ENCODE measurements around the gene ACAT2. TPM values are rescaled to one million over a fixed set of nuclear protein-coding genes. Genes with fewer than 3 reads are reported as not detected.
A peak's percentile ranks its signal among the peaks of the same experiment; 100 is the strongest.

ACAT2 gene
- polyA plus RNA-seq, 1 donor, result 22.8 TPM

DNA sequence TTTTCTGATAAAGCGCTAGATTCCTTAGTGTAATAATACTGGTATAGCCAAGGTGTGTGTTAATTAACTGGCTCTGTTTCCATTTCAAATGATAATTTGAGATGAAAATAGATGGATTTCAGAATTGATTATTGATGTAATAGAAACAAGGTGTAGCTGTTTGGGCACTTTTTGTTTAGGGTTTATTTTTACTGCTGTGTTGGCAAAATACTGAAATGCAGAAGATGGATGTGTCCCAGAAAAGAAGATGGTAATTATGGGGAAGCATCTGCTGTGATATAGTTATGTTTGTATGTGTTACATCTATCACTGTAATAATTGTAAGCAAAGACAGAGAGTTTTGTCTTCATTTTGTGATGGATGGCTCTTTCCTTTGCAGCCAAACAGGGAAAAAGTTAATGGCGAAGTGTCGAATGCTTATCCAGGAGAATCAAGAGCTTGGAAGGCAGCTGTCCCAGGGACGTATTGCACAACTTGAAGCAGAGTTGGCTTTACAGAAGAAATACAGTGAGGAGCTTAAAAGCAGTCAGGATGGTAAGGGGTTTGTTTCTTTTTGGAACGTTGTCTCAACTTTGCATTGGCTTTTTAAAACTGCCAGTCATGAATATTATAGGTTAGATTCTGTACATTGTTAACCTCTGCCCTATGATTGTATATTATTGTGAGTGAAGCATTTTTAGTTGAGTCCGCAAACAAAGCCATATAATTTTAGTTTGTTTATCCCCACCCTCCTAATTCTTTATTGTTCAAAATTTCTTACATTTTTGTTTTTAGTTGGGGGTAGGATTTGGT lies 8.6 kb upstream of the ACAT2 start:
- Histone ChIP-seq H3K36me3 (ENCODE audit: control insufficient read depth, insufficient read depth, low read length) (peaks cover 65% of the 10 kb centered on the region), H3K27me3 (ENCODE audit: control insufficient read depth, insufficient read depth, low read length) (no peaks in the 10 kb centered on the region), H3K4me1 (ENCODE audit: control insufficient read depth, insufficient read depth, low read length) (no peaks in the 10 kb centered on the region), H3K27ac (ENCODE audit: low read length) (no peak overlapping the region), H3K4me3 (ENCODE audit: low read length) (no peak overlapping the region), H3K9me3 (ENCODE audit: control insufficient read depth, low read depth, low read length) (no peaks in the 10 kb centered on the region)
- WGBS (ENCODE audit: insufficient coverage, low lambda C conversion rate), result no CpG with 5 or more reads among the region's 6 CpGs
- no peak for DNase-seq

DNA sequence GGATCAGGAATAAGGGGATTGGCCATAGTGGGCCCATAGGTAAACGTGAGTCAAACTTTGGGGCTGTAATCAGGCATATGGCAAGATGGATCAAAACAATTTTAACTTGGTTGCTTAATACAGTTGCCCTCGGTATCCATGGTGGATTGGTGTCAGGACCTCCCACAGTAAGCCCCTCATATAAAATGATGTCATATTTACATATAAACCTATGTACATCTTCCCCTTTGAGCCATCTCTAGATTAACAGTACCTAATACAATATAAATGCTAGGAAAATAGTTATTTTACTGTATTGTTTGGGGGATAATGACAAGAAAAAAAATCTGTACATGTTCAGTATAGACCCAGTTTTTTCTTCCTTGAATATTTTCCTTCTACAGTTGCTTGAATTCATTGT lies 7.4 kb upstream of the ACAT2 start:
- Histone ChIP-seq H3K27ac (ENCODE audit: low read length) (no peak overlapping the region), H3K4me3 (ENCODE audit: low read length) (no peak overlapping the region), H3K9me3 (ENCODE audit: control insufficient read depth, low read depth, low read length) (no peaks in the 10 kb centered on the region), H3K27me3 (ENCODE audit: control insufficient read depth, insufficient read depth, low read length) (no peaks in the 10 kb centered on the region), H3K36me3 (ENCODE audit: control insufficient read depth, insufficient read depth, low read length) (peaks cover 63% of the 10 kb centered on the region), H3K4me1 (ENCODE audit: control insufficient read depth, insufficient read depth, low read length) (no peaks in the 10 kb centered on the region)
- no peak for DNase-seq
- WGBS (ENCODE audit: insufficient coverage, low lambda C conversion rate), result no CpG with 5 or more reads among the region's 2 CpGs

DNA sequence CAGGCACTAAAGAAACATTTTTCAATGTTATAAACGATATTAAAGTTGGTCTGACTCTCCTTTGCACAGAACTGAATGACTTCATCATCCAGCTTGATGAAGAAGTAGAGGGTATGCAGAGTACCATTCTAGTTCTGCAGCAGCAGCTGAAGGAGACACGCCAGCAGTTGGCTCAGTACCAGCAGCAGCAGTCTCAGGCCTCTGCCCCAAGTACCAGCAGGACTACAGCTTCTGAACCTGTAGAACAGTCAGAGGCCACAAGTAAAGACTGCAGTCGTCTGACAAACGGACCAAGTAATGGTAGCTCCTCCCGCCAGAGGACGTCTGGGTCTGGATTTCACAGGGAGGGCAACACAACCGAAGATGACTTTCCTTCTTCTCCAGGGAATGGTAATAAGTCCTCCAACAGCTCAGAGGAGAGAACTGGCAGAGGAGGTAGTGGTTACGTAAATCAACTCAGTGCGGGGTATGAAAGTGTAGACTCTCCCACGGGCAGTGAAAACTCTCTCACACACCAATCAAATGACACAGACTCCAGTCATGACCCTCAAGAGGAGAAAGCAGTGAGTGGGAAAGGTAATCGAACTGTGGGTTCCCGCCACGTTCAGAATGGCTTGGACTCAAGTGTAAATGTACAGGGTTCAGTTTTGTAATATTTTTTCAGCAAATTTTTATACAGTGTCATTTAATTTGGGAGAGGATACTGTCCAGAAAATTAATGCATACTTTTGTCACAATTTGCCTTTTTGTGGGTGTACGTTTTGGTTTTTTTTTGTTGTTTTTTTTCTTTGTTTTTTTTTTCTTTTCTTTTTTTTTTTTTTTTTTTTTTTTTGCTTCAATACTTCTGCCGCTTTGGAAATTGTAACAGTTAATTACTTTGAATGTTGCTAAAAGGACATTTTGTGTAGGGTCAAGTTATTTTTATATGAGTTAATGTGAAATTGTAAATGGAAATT lies 6.6 kb upstream of the ACAT2 start:
- no peak overlapping the region for H3K27ac ChIP-seq (ENCODE audit: low read length)

DNA sequence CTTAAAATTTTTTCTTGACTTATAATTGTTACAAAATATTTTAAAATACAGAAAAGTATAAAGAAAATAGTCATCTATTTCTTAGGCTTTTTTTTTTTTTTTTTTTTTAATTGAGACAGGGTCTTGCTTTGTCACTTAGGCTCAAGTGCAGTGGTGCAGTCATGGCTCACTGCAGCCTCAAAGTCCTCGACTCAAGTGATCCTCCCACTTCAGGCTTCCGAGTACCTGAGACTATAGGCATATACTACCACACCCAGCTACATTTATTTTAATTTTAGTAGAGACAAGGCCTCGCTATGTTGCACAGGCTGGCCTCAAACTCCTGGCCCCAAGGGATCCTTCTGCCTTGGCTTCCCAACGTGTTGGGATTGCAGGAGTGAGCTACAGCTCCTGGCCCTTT lies 5.3 kb upstream of the ACAT2 start:
- no peaks in the 10 kb centered on the region for H3K27me3 ChIP-seq (ENCODE audit: control insufficient read depth, insufficient read depth, low read length)
- no peaks in the 10 kb centered on the region for H3K9me3 ChIP-seq (ENCODE audit: control insufficient read depth, low read depth, low read length)
- no peak overlapping the region for H3K4me3 ChIP-seq (ENCODE audit: low read length)
- H3K36me3 ChIP-seq (ENCODE audit: control insufficient read depth, insufficient read depth, low read length), result peaks cover 56% of the 10 kb centered on the region
- H3K27ac ChIP-seq (ENCODE audit: low read length), result no peak overlapping the region
- WGBS (ENCODE audit: insufficient coverage, low lambda C conversion rate), result no CpG with 5 or more reads among the region's 4 CpGs
- no peak for DNase-seq
- H3K4me1 ChIP-seq (ENCODE audit: control insufficient read depth, insufficient read depth, low read length), result peaks cover 4% of the 10 kb centered on the region

More for the DNA sequence above, 6.6 kb upstream of the ACAT2 start:
- no peak for DNase-seq
- Histone ChIP-seq H3K4me1 (ENCODE audit: control insufficient read depth, insufficient read depth, low read length) (no peaks in the 10 kb centered on the region), H3K27me3 (ENCODE audit: control insufficient read depth, insufficient read depth, low read length) (no peaks in the 10 kb centered on the region), H3K4me3 (ENCODE audit: low read length) (no peak overlapping the region), H3K9me3 (ENCODE audit: control insufficient read depth, low read depth, low read length) (no peaks in the 10 kb centered on the region), H3K36me3 (ENCODE audit: control insufficient read depth, insufficient read depth, low read length) (peaks cover 59% of the 10 kb centered on the region)
- WGBS (ENCODE audit: insufficient coverage, low lambda C conversion rate), result 75% methylated on average over 5 of the region's 15 CpGs

DNA sequence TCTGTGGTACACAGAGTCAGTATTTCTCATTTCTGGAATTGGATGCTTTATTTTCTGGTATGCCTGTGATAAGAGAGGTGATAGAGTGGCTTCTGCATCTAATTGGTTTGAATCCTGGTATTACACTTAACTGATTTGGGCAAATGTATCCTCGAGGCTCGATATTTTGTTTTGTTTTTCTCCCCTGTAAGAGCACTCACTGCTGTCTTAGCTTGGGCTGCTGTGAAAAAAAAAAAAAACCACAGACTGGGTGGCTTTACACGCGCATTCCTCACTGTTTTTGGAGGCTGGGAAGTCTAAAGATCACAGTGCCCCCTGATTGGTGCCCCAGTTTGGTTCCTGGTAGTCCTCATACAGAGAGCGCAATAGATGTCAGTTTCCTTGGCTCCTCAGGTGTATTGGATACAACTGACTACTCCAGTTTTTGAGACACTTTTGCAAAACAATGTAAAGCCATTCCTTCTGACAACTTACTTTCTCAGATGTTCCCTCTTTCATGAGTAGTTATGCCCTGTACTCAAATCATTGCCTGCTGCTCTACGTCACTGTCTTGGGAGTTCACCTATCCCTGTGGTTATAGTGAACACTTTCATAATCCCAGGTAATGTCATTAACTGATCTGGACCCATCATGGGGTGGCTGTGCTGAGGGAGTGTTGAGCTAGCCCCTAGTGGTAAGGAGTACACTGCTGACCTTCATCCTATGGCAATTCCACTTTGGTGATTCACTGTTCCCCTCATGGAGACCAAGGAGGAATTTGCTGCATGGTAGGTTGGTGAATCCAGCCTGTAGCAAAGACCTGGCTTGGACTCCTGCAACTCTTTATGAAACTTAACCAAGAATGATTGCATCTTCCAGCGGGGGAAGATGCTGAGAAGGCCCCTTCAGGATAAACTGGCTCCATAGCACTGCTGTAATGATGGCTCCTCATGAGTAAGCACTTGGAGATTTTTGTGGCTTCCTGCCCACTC lies 3.5 kb upstream of the ACAT2 start:
- Histone ChIP-seq H3K9me3 (ENCODE audit: control insufficient read depth, low read depth, low read length) (no peaks in the 10 kb centered on the region), H3K4me1 (ENCODE audit: control insufficient read depth, insufficient read depth, low read length) (peaks cover 11% of the 10 kb centered on the region), H3K4me3 (ENCODE audit: low read length) (no peak overlapping the region), H3K27me3 (ENCODE audit: control insufficient read depth, insufficient read depth, low read length) (no peaks in the 10 kb centered on the region), H3K27ac (ENCODE audit: low read length) (no peak overlapping the region), H3K36me3 (ENCODE audit: control insufficient read depth, insufficient read depth, low read length) (peaks cover 48% of the 10 kb centered on the region)
- DNase-seq, result no peak
- WGBS (ENCODE audit: insufficient coverage, low lambda C conversion rate), result no CpG with 5 or more reads among the region's 7 CpGs

DNA sequence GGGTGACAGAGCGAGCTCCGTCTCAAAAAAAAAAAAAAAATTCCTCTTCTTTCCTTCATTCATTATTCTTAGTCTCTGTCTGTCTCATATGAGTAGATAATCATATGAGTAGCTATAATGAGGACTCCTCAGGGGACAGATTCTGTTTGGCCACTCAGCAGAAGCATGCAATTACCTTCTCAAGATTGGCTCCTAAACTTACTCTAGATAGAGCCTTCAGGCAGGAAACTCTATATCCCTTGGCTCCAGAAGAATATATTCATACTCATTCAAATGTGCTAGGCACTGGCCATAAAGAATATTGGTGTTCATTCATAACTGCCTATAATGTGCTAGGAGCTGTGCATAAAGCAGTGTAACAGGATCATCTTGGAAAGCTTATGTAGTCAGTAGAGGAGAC lies 2.2 kb upstream of the ACAT2 start:
- Histone ChIP-seq H3K4me1 (ENCODE audit: control insufficient read depth, insufficient read depth, low read length) (peaks cover 11% of the 10 kb centered on the region), H3K9me3 (ENCODE audit: control insufficient read depth, low read depth, low read length) (no peaks in the 10 kb centered on the region), H3K4me3 (ENCODE audit: low read length) (no peak overlapping the region), H3K36me3 (ENCODE audit: control insufficient read depth, insufficient read depth, low read length) (peaks cover 46% of the 10 kb centered on the region), H3K27me3 (ENCODE audit: control insufficient read depth, insufficient read depth, low read length) (no peaks in the 10 kb centered on the region), H3K27ac (ENCODE audit: low read length) (no peak overlapping the region)
- WGBS (ENCODE audit: insufficient coverage, low lambda C conversion rate), result no CpG with 5 or more reads among the region's 2 CpGs
- DNase-seq, result no peak

DNA sequence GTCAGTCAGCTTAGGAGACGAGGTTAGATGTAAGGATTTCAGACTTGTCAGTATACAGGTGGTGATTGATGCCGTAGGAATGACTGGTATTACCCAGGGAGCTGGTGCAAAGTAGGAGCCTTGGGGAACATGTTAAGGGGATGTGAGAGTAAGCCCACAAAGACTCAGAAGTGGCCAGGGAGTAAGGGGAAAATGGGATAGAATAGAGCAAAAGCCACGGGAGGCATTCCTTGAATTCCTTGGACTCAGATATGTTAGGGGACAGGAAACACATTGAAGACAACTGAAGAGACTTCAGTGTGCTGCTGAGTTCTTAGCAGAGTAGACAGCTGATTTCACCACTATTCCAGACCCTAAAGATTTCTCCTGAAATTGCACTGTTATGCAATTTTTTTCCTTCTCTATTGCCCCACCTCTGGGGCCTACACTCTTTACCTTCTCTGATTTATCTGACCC lies 1.2 kb upstream of the ACAT2 start:
- H3K9me3 ChIP-seq (ENCODE audit: control insufficient read depth, low read depth, low read length), result no peaks in the 10 kb centered on the region
- no peak for DNase-seq
- H3K27ac ChIP-seq (ENCODE audit: low read length), result peak overlapping the region; percentile 98
- H3K27me3 ChIP-seq (ENCODE audit: control insufficient read depth, insufficient read depth, low read length), result no peaks in the 10 kb centered on the region
- peaks cover 11% of the 10 kb centered on the region for H3K4me1 ChIP-seq (ENCODE audit: control insufficient read depth, insufficient read depth, low read length)
- peaks cover 38% of the 10 kb centered on the region for H3K36me3 ChIP-seq (ENCODE audit: control insufficient read depth, insufficient read depth, low read length)
- H3K4me3 ChIP-seq (ENCODE audit: low read length), result peak overlapping the region; percentile 97
- WGBS (ENCODE audit: insufficient coverage, low lambda C conversion rate), result no CpG with 5 or more reads among the region's 3 CpGs

DNA sequence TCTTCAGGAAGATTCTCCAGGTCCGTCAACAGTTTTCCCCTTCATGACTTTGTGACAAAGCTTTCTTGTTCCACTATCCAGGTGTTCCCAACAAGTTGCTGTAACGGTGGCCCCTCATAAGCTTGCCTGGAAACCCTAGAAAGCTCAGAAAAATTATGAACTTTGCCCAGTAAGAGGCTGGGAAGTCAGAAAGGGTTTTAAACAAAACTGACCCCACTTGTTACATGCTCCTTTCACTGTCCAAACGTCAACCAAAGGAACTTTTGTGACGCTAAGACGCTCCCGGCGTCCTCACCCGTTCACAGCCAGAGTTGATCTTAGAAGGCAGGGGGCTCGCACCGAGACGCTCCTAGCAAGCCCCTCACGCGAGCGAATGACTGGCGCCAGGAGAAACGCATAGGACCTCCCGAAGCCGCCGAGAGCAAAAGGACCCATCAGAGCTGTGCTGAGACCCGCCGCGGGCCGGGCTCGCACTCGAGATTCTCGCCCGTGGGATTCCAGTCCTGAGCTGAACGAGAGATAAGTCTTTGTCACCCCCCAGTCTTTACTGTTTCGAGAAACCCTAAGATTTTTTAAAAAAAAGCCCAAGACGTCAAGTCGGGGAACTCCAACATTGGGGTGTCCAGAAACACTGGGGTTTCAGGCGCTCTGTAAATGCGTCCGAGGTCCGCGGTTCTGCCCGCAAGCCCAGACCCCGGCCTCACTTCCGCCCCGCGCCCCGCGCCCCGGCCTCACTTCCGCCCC lies 544 bp upstream of the ACAT2 start:
- 14% methylated on average over 1 of the region's 45 CpGs for WGBS (ENCODE audit: insufficient coverage, low lambda C conversion rate)
- Histone ChIP-seq H3K27me3 (ENCODE audit: control insufficient read depth, insufficient read depth, low read length) (no peaks in the 10 kb centered on the region), H3K27ac (ENCODE audit: low read length) (peak overlapping the region; percentile 98), H3K4me3 (ENCODE audit: low read length) (peak overlapping the region; percentile 97), H3K4me1 (ENCODE audit: control insufficient read depth, insufficient read depth, low read length) (peaks cover 11% of the 10 kb centered on the region), H3K36me3 (ENCODE audit: control insufficient read depth, insufficient read depth, low read length) (peaks cover 35% of the 10 kb centered on the region), H3K9me3 (ENCODE audit: control insufficient read depth, low read depth, low read length) (no peaks in the 10 kb centered on the region)
- peak; percentile 14 to 56 for DNase-seq

DNA sequence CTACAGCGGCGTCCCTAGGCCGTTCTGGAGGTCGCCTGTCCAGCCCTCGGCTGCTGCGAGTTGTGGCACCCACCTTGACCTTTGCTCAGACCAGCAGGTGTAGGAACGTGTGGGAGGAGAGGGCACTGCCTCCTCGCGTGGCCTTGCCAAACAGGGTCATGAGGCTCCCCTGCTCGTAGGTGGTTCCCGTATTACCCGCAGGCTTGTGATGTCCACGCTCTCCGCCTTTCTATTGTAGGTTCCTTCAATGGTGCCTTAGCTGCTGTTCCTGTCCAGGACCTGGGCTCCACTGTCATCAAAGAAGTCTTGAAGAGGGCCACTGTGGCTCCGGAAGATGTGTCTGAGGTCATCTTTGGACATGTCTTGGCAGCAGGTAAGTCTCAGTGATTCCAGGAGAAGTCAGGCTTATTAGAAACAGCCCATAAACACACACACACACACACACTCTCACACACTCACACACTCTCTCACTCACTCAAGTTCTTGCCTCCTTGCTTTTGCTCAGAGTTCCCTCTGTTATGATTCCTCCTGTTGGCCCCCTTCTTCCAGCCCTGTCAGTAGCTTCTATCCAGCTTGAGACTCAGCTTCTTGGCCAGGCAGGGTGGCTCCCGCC lies 942 bp downstream of the ACAT2 start:
- H3K27ac ChIP-seq (ENCODE audit: low read length), result peak overlapping the region; percentile 98
- no peaks in the 10 kb centered on the region for H3K9me3 ChIP-seq (ENCODE audit: control insufficient read depth, low read depth, low read length)
- DNase-seq, result peak in 1 of 2 donors; percentile 11
- peaks cover 39% of the 10 kb centered on the region for H3K36me3 ChIP-seq (ENCODE audit: control insufficient read depth, insufficient read depth, low read length)
- H3K4me3 ChIP-seq (ENCODE audit: low read length), result peak overlapping the region; percentile 97
- no peaks in the 10 kb centered on the region for H3K27me3 ChIP-seq (ENCODE audit: control insufficient read depth, insufficient read depth, low read length)
- WGBS (ENCODE audit: insufficient coverage, low lambda C conversion rate), result no CpG with 5 or more reads among the region's 16 CpGs
- peaks cover 11% of the 10 kb centered on the region for H3K4me1 ChIP-seq (ENCODE audit: control insufficient read depth, insufficient read depth, low read length)
